Skeletal muscle satellite cell (primary cell): Measurements from ENCODE around the gene DGKI.
"Not testable (repeated sequence)": the region's sequence is repeated elsewhere in the genome, so short reads cannot be mapped to it uniquely, and the experiment has no call there.

Source experiments
- H3K27me3 ChIP-seq: 2 replicates; pipeline ENCODE4 v1.7.0; 2013; ENCODE audit warnings: low read length; ENCODE audit not compliant: control insufficient read depth, insufficient read depth
- H3K36me3 ChIP-seq: 2 replicates; pipeline ENCODE4 v1.7.0; 2013; ENCODE audit warnings: mild to moderate bottlenecking, control low read depth, low read length; ENCODE audit not compliant: insufficient read depth
- H3K4me1 ChIP-seq: 2 replicates; pipeline ENCODE4 v1.7.0; 2013; ENCODE audit warnings: low read length; ENCODE audit not compliant: control insufficient read depth, insufficient read depth
- H3K4me2 ChIP-seq: 2 replicates; pipeline ENCODE4 v1.7.0; 2013; ENCODE audit warnings: mild to moderate bottlenecking, low read length
- H3K4me3 ChIP-seq: 2 replicates; pipeline ENCODE4 v1.7.0; 2013; ENCODE audit warnings: low read length
- H3K9ac ChIP-seq: 2 replicates; pipeline ENCODE4 v1.7.0; 2013; ENCODE audit warnings: mild to moderate bottlenecking, low read depth, low read length, moderate library complexity
- H3K9me3 ChIP-seq: replicated peaks from 2 replicates; pipeline ENCODE4 v1.7.0; 2013; ENCODE audit warnings: mild to moderate bottlenecking, control low read depth, low read length

DGKI gene

GRCh38 chr7:137847568-137848050 lies 835 bp upstream of the DGKI start:
- H3K4me2 ChIP-seq: peak overlapping the region; percentile 95
- H3K36me3 ChIP-seq: peaks cover 5% of the 10 kb centered on the region
- H3K4me1 ChIP-seq: peaks cover 55% of the 10 kb centered on the region
- H3K9ac ChIP-seq: peak overlapping the region; percentile 72
- H3K9me3 ChIP-seq: no peaks in the 10 kb centered on the region
- peak overlapping the region; percentile 73 for H3K4me3 ChIP-seq
- H3K27me3 ChIP-seq: no peaks in the 10 kb centered on the region

DNA sequence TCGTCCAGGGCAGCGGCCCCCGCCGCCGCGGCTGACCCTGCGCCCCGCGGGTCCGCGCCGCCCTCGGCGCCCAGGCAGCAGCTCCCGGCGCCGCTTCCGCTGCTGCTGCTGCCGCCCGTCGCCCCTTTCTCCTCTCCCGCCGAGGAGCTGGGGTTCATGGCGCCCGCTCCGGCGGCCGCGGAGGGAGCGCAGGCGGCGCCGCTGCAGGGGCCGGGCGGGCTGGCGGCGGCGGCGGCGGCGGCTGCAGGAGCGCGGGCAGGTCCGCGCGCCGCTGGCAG lies 286 bp downstream of the DGKI start:
- Histone ChIP-seq H3K4me1 (peaks cover 49% of the 10 kb centered on the region), H3K4me2 (peak overlapping the region; percentile 95), H3K27me3 (no peaks in the 10 kb centered on the region), H3K36me3 (no peaks in the 10 kb centered on the region), H3K9me3 (no peaks in the 10 kb centered on the region), H3K9ac (peak overlapping the region; percentile 74), H3K4me3 (peak overlapping the region; percentile 73)

GRCh38 chr7:137844677-137845425 lies 1.9 kb downstream of the DGKI start:
- peak overlapping the region; percentile 95 for H3K4me2 ChIP-seq
- H3K36me3 ChIP-seq: no peaks in the 10 kb centered on the region
- H3K4me1 ChIP-seq: peaks cover 33% of the 10 kb centered on the region
- no peaks in the 10 kb centered on the region for H3K9me3 ChIP-seq
- H3K4me3 ChIP-seq: peak overlapping the region; percentile 73
- no peaks in the 10 kb centered on the region for H3K27me3 ChIP-seq
- no peak overlapping the region for H3K9ac ChIP-seq

- Histone ChIP-seq H3K9ac (no peak overlapping the region), H3K27me3 (no peaks in the 10 kb centered on the region), H3K9me3 (no peaks in the 10 kb centered on the region), H3K4me2 (no peak overlapping the region), H3K4me1 (peaks cover 27% of the 10 kb centered on the region), H3K36me3 (no peaks in the 10 kb centered on the region), H3K4me3 (no peak overlapping the region)
Measured at GRCh38 chr7:137839903-137840779, 6.6 kb downstream of the DGKI start.

GRCh38 chr7:137838706-137839315 lies 8.0 kb downstream of the DGKI start:
- H3K9me3 ChIP-seq: no peaks in the 10 kb centered on the region
- H3K27me3 ChIP-seq: no peaks in the 10 kb centered on the region
- no peak overlapping the region for H3K9ac ChIP-seq
- peaks cover 7% of the 10 kb centered on the region for H3K36me3 ChIP-seq
- H3K4me3 ChIP-seq: no peak overlapping the region
- peaks cover 17% of the 10 kb centered on the region for H3K4me1 ChIP-seq
- H3K4me2 ChIP-seq: no peak overlapping the region

DNA sequence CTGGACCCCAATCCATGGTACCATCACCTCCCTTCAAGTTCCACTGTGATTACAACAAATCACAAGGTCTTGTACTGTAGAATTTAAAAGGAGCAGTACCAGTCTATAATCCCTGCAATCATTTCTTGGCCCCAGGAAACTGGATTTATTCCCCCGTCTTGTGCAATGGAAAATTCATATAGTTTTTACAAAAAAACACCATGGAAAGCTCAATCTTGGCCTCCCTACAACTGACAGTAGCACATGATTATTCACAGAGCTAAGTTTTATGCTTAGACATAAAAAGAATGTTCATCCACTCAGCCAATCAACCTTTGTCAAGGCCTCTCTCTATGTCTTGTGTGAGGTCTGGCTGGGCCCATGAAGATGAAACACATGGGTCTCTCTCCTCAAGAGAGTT lies 10.2 kb downstream of the DGKI start:
- H3K4me3 ChIP-seq: no peak overlapping the region
- peaks cover 16% of the 10 kb centered on the region for H3K4me1 ChIP-seq
- peaks cover 24% of the 10 kb centered on the region for H3K36me3 ChIP-seq
- no peaks in the 10 kb centered on the region for H3K27me3 ChIP-seq
- peak overlapping the region; percentile 34 for H3K9ac ChIP-seq
- H3K9me3 ChIP-seq: peaks cover 13% of the 10 kb centered on the region
- H3K4me2 ChIP-seq: no peak overlapping the region

GRCh38 chr7:137836113-137836509 lies 10.7 kb downstream of the DGKI start:
- no peak overlapping the region for H3K4me3 ChIP-seq
- no peaks in the 10 kb centered on the region for H3K27me3 ChIP-seq
- peaks cover 29% of the 10 kb centered on the region for H3K36me3 ChIP-seq
- H3K4me1 ChIP-seq: peaks cover 16% of the 10 kb centered on the region
- peaks cover 13% of the 10 kb centered on the region for H3K9me3 ChIP-seq
- no peak overlapping the region for H3K4me2 ChIP-seq
- H3K9ac ChIP-seq: peak overlapping the region; percentile 55

DNA sequence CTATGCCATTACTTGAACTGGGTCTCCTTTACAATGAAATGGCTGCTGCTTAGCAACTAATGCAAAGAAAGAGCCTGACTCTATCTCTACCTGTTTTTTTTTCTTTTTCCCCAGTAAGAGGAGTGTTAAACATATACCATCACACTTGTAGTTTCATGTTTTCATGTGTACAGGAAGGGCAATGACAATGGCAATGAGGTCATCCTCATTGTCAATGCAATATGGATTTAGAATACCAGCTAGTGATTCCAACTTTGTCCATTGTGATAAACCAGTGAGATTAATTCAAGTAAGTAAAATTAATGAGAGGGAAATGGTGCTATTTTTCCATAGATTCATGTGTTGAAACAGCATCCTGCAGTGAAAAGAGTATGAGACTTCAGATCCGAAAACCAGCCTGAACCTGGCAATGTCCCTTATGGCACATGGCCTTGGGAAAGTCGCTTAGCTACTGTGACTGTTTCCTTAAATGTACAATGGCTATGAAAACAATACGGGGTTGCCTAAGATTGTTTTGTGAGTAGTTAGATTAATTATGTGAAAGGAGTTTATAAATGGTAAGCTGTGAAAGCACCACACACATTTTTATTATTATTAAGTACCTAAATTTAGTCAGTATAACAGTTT lies 11.2 kb downstream of the DGKI start:
- Histone ChIP-seq H3K4me3 (no peak overlapping the region), H3K27me3 (no peaks in the 10 kb centered on the region), H3K9me3 (peaks cover 13% of the 10 kb centered on the region)

DNA sequence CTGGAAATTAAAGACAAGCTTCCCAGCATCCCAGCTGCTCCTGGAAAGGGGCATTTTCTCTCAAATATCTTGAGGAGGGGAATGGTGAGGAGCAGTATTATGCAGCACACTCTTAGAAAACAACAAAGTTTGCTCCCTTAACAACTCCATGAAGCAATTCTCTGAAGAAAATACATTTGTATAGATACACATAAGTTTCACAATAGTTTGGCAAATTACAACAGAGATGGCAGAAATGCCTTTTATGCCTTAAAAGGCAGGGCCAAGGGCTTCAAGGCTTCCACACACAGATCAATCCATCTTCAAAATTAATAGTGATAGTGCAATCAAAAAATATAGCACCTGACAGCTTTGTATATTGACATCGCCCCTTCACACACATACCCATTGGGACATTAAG lies 12.2 kb downstream of the DGKI start:
- Histone ChIP-seq H3K4me2 (no peak overlapping the region), H3K4me1 (peaks cover 16% of the 10 kb centered on the region), H3K4me3 (no peak overlapping the region), H3K36me3 (peaks cover 29% of the 10 kb centered on the region), H3K9me3 (peaks cover 13% of the 10 kb centered on the region), H3K27me3 (no peaks in the 10 kb centered on the region), H3K9ac (no peak overlapping the region)

More for the DNA sequence above, 11.2 kb downstream of the DGKI start:
- H3K36me3 ChIP-seq: peaks cover 29% of the 10 kb centered on the region
- no peak overlapping the region for H3K4me2 ChIP-seq
- peak overlapping the region; percentile 55 for H3K9ac ChIP-seq
- H3K4me1 ChIP-seq: peaks cover 16% of the 10 kb centered on the region

DNA sequence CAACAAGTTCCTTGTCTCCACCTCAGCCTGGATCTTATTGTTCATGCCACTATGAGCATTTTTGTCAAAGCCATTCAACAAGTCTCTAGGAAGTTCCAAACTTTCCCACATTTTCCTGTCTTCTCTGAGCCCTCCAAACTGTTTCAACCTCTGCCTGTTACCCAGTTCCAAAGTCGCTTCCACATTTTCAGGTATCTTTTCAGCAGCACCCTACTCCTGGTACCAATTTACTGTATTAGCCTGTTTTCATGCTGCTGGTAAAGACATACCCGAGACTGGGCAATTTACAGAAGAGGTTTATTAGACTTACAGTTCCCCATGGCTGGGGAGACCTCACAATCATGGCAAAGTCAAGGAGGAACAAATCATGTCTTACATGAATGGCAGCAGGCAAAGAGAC lies 13.8 kb downstream of the DGKI start:
- H3K36me3 ChIP-seq: peaks cover 32% of the 10 kb centered on the region
- H3K9ac ChIP-seq, H3K4me3 ChIP-seq, H3K4me2 ChIP-seq, H3K27me3 ChIP-seq: not testable (repeated sequence)
- H3K4me1 ChIP-seq: peaks cover 16% of the 10 kb centered on the region
- H3K9me3 ChIP-seq: peaks cover 13% of the 10 kb centered on the region

GRCh38 chr7:137832382-137832781 lies 14.4 kb downstream of the DGKI start:
- Histone ChIP-seq H3K27me3 (no peaks in the 10 kb centered on the region), H3K36me3 (peaks cover 32% of the 10 kb centered on the region), H3K4me2 (no peak overlapping the region), H3K9me3 (peaks cover 13% of the 10 kb centered on the region), H3K4me1 (peaks cover 16% of the 10 kb centered on the region), H3K9ac (no peak overlapping the region), H3K4me3 (no peak overlapping the region)
